ENCODE results near the gene IGSF5. TPM values are rescaled to one million over a fixed set of nuclear protein-coding genes. Genes with fewer than 3 reads are reported as not detected.

The IGSF5 gene
- total RNA-seq, 1 donor = not detected

DNA sequence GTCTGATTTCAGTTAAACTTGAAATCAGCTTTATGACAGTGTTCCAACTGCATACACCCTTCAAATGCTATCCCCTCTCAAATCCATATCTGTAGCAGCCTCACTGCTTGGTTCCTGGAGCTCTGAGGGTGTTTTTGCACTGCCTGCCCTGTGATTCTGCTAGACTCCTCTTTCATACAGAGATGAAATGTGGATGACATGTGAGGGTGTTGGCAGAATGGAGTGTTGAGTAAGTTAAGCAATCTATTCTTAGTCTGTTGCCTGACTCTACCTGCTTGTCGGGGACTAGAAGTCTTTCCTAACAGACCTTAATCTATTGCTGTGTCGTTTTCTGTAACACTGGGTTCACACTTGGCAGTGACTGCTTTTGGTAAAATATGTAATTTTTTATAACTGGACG lies 9.8 kb downstream of the IGSF5 start:
- TF ChIP-seq, protein P1, sequence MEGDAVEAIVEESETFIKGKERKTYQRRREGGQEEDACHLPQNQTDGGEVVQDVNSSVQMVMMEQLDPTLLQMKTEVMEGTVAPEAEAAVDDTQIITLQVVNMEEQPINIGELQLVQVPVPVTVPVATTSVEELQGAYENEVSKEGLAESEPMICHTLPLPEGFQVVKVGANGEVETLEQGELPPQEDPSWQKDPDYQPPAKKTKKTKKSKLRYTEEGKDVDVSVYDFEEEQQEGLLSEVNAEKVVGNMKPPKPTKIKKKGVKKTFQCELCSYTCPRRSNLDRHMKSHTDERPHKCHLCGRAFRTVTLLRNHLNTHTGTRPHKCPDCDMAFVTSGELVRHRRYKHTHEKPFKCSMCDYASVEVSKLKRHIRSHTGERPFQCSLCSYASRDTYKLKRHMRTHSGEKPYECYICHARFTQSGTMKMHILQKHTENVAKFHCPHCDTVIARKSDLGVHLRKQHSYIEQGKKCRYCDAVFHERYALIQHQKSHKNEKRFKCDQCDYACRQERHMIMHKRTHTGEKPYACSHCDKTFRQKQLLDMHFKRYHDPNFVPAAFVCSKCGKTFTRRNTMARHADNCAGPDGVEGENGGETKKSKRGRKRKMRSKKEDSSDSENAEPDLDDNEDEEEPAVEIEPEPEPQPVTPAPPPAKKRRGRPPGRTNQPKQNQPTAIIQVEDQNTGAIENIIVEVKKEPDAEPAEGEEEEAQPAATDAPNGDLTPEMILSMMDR (IDR thresholded peaks at IDR 0.05; ENCODE audit: insufficient read depth, low read depth, low read length) = no peak
- DNase-seq (ENCODE audit: low read depth) = no peak
- H3K4me3 ChIP-seq (ENCODE audit: low read depth, low read length) = no peak overlapping the region

DNA sequence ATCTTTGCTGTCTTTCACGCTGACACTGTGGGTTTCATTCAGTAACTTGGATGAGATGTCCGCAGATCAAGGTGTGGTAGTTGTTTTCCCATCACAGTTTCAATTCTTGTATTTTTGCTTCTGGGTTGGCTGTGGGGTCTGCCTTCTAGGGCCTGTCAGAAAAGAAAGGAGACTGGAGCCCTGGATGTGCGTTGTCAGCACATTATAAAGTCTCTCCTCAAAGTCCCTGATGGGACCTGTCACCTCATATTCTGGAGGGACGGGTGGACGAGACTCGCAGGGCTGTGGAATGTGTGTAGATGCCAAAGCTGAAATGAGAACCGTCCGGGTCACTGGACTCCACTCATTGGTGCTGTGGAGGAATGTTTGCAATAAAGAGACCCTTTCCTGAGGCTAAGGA lies 11.3 kb downstream of the IGSF5 start:
- TF ChIP-seq, protein P1 (IDR thresholded peaks at IDR 0.05; ENCODE audit: insufficient read depth, low read depth, low read length) = no peak
- H3K4me3 ChIP-seq (ENCODE audit: low read depth, low read length) = no peak overlapping the region
- DNase-seq (ENCODE audit: low read depth) = no peak

DNA sequence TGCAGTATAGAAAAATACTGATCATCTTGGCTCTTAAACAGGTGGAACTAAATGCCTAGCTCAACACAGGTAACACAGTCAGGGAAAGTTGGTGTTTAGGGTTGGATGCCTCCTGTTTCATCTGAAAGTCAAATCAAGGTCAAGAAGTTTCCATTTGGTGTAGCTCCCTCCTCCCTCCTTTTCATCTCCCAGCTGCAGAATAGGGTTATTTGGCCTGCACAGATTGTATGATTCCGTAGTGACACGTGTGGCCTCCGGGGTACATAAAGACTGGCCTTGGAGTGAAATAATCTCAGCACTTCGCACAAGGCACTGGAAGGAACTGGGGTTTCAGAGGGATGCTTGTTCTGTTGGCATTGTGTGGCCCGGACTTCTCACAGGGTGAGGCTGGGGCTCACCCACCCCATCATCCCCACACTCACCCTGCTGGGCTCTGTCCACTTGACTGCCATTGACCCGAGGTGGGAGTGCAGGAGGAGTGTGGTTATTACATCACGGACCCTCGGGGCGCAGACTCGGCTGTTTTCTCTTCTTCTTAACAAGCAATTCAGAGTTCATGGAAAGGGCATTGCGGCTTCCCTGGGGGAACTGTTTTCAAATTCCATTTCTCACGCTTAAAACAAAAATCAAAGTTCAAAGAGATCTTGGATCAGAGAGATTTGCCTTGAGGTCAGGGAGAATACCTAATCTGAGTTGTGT lies 18.4 kb downstream of the IGSF5 start:
- TF ChIP-seq, protein P1 (IDR thresholded peaks at IDR 0.05; ENCODE audit: insufficient read depth, low read depth, low read length) = no peak
- no peak overlapping the region for H3K4me3 ChIP-seq (ENCODE audit: low read depth, low read length)
- no peak for DNase-seq (ENCODE audit: low read depth)

DNA sequence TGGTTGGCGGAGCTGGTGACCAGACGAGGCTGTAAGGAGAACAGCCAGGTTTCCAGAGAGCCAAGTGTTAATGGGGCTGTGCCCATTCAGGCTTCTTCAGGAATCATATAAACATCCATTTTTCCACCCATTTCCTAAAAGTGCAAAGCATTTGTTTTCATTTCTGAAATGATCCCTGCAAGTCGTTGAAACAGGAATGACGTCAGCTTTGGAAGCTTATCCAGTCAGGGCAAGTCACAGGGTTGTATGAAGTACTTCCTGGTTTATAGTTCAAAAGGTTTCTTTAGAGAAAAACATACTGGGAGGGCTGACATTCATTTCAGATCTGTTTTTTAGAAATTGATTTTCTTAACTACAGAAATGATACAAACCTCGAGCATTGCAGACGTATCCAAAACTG lies 29.2 kb downstream of the IGSF5 start:
- no peak for DNase-seq (ENCODE audit: low read depth)
- H3K4me3 ChIP-seq (ENCODE audit: low read depth, low read length) = no peak overlapping the region
- TF ChIP-seq, protein P1 (IDR thresholded peaks at IDR 0.05; ENCODE audit: insufficient read depth, low read depth, low read length) = no peak

DNA sequence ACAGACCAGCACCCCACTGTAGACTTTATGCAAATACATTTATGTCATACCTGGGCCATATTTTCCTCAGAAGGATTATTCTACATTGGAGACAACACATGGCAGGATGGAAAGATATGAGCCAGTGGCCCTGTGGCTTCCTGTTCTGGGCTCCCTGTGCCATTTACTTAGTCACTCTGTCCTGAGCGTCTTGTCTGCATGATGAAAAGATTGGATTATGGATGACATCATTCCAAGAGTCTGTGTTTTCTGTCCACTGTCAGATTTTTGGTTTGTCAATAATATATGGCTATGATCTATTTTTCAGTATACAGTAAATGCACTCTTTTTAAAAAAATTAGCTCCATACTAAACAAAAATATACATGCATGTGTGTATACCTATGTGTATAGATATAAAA lies 30.8 kb downstream of the IGSF5 start:
- no peak for DNase-seq (ENCODE audit: low read depth)
- TF ChIP-seq, protein P1 (IDR thresholded peaks at IDR 0.05; ENCODE audit: insufficient read depth, low read depth, low read length) = no peak
- no peak overlapping the region for H3K4me3 ChIP-seq (ENCODE audit: low read depth, low read length)

DNA sequence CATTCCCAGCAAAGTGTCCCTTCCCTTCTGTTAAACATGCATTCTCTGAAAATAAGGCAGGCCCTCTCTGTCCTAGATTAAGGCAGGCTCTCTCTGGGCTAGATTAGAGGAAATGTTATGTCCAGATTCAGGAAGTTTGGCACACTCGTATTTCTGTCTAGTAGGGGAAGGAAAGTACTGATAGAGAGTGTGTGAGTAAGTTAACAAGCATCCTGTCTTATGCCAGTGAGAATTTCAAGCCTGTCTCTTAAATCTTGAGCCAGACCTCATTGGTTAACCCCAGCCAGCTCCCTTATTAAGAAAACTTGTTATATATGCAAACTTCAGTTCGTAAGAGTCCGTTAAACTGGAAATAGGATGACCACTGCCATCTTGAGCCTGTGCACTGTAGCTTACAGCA lies 31.6 kb downstream of the IGSF5 start:
- DNase-seq (ENCODE audit: low read depth) = no peak
- TF ChIP-seq, protein P1 (IDR thresholded peaks at IDR 0.05; ENCODE audit: insufficient read depth, low read depth, low read length) = no peak
- no peak overlapping the region for H3K4me3 ChIP-seq (ENCODE audit: low read depth, low read length)

DNA sequence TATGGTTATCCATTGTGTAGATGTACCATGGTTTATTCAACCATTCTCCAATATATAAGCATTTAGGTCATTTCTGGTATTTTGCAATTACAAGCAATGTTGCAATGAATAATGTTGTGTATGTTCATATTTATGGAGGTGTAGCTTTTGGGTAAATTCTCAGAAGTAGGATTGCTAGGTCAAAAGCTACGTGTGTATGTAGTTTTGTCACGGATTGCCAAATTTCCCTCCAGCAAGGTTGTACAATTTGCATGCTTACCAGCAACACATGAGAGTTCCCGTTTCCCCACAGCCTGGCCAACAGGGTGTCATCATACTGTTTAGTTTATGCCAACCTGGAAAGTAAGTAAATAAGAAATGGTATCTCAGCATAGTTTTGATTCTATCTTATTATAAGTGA lies 36.3 kb downstream of the IGSF5 start:
- H3K4me3 ChIP-seq (ENCODE audit: low read depth, low read length) = no peak overlapping the region
- no peak for DNase-seq (ENCODE audit: low read depth)
- TF ChIP-seq, protein P1 (IDR thresholded peaks at IDR 0.05; ENCODE audit: insufficient read depth, low read depth, low read length) = no peak

Measured in fibroblast of villous mesenchyme (primary cell).